KOPT-K1 (cell line): ENCODE data around the gene GPAT3.

Experiments used
- H3K27ac ChIP-seq: fragments of 200-600 bp; sonication (generic); 2 replicates; pipeline ENCODE4 v1.5.1; 2016; ENCODE audit warnings: antibody characterized with exemption, mild to moderate bottlenecking, low read depth, low read length; ENCODE audit not compliant: poor library complexity, severe bottlenecking
- H3K36me3 ChIP-seq: fragments of 200-600 bp; sonication (generic); 2 replicates; pipeline ENCODE4 v1.5.1; 2017; ENCODE audit warnings: antibody characterized with exemption, mild to moderate bottlenecking, low read length, moderate library complexity; ENCODE audit not compliant: insufficient read depth
- H3K9me3 ChIP-seq: fragments of 200-600 bp; sonication (generic); 2 replicates; pipeline ENCODE4 v1.5.1; 2017; ENCODE audit warnings: antibody characterized with exemption, low read length, mild to moderate bottlenecking; ENCODE audit not compliant: insufficient read depth, poor library complexity, severe bottlenecking

GPAT3 gene

DNA sequence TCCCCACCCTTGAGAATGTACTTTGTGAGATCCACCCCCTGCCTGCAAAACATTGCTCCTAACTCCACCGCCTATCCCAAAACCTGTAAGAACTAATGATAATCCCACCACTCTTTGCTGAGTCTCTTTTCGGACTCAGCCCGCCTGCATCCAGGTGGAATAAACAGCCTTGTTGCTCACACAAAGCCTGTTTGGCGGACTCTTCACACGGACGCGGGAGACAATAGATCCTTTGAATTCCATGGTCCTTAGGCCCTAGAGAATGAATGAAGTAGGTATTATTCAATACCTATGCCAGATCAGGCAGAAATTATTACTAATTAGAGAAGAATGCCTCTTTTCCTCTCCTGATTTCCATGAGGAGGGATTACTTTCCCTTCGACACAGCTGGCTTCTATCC, 101.0 kb downstream of the GPAT3 start:
- no peak overlapping the region for H3K27ac ChIP-seq
- no peaks in the 10 kb centered on the region for H3K9me3 ChIP-seq
- no peaks in the 10 kb centered on the region for H3K36me3 ChIP-seq

DNA sequence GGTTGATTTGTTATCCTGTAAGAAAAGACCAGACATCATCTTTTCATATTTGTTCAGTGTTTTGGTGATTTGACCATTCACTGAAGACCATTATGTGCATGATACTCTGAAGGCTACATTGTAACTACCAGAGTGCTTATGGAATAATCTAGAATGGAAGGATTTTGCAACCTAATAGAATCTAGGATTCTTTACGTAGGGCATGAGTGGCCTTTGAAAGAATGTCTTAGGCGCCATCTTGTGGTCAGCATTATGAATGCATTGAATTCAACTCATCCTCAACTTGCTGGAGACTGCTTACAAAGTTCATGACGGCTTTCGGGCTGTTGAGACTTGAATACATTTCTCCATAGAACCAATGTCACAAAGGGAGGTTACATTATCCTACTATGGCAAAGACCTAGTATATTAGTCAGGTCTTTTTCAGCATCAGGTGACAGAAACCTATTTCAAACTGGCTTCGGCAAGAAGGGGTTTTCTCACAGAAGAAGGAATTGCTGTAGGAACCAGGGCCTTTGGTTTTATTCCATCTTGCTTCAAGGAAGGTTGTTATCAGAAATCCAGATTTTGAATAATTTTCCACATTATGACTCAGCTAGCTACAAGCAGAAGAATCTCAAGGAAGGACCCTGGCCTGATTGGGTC, 104.1 kb downstream of the GPAT3 start:
- H3K27ac ChIP-seq, result no peak overlapping the region
- H3K36me3 ChIP-seq, result no peaks in the 10 kb centered on the region
- H3K9me3 ChIP-seq, result no peaks in the 10 kb centered on the region

DNA sequence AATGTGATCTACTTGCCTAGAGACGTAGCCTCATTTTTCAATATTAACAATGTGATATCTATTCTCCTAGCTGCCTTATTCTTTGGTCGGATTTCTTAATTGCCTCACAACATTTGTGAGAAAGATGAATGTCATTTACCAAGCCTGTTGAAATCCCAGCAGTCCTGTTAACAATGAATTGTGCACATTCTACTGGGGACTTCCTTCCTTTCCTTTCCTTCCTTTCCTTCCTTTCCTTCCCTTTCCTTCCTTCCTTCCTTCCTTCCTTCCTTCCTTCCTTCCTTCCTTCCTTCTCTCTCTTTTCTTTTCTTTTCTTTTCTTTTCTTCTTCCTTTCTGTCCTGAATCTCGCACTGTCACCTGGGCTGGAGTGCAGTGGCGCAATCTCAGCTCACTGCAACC, 107.1 kb downstream of the GPAT3 start:
- no peaks in the 10 kb centered on the region for H3K36me3 ChIP-seq
- no peak overlapping the region for H3K27ac ChIP-seq
- no peaks in the 10 kb centered on the region for H3K9me3 ChIP-seq

DNA sequence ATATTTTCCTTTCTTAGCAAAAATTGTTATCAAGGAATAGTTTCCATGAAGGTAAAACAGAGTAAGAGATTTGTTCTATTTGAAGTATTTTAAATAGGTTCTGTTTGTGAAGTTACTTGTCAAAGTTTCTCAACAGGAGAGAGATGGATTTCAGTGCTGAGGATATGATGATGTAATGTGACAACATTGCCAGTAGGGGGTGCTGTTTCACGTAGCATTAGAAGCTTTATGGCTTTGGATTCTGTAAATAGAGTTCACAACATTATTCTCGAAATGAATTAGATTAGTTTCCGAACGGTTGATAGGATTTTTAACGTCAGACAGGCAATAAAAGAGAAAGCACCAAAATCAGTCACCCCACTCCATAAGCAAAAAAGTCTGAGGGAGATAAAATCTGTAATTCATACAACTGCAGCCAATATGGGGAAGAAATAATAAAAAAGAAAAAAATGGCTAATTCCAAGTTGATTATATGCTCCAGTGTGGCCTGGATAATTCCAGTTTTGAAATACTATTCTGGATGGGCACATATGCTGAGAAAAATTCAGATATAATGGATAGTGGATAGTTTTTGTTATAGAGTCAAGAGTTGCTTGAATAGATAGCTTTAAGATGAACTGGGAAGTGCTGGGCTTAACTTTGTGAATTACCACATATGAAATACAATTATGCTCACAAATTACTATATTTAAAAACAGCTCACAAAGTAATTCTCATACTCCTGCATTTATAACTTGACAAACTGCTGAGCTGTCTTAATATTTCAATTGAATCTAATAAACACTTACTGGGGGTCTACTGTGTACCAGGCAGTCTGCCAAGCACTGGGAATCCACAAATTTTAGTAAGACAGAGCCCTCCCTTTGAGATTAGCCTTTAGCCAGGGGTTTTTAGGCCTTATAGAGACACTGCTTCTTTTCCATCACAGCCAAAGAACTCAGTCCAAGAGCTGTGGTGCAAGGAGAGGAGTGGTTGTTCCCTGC, 109.1 kb downstream of the GPAT3 start:
- H3K9me3 ChIP-seq, result no peaks in the 10 kb centered on the region
- H3K36me3 ChIP-seq, result no peaks in the 10 kb centered on the region
- no peak overlapping the region for H3K27ac ChIP-seq

DNA sequence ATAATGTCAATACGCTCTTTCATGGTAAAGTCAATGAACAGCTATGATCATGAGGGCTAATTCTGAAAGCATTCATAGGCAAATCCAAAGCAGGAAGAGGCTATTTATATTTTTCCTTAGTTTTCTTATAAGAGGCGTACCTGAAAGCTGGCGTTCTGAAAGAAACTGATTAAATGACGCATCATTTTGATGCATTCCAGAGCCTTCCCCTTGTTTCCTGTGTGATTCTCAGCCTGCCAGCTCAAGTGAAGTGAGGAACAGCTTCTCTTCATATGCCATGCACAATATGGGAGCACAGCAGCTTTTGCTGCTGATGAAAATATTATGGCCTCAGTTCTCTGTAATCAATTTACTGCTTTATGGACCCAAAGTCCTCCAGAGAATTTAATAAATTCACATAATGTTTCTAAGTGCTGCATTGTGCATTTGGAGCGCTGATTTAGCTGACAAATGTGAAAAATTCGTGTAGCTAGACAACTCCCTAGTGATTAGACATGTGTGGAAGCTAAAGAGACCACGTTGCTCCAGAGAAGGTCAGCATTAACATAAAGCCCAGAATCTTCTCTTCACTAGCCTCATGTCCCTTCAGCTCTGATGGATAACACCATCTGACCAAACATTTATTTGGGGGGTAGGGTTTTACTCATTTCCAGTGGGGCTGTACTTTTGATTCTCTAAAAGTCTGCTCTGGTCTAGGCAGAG, 110.8 kb downstream of the GPAT3 start:
- H3K27ac ChIP-seq, result no peak overlapping the region
- H3K36me3 ChIP-seq, result no peaks in the 10 kb centered on the region
- H3K9me3 ChIP-seq, result no peaks in the 10 kb centered on the region

DNA sequence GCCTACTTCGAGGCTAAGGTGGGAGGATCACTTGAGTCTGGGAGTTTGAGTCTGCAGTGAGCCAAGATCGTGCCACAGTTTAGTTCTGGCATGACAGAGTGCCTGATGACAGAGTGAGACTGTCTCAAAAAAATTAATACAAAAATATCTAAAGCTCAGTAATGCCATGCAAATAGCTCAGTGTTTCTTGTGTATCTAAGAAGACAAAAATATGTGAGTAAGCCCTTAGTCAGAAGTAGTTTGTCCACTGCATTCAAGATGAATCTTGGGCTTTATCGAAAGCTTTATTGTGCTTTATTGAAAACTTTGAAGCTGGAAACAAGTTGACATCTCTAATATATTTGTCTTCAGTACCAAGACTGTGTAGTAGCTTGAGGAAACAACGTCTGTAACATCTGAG, 115.9 kb downstream of the GPAT3 start:
- H3K36me3 ChIP-seq, result no peaks in the 10 kb centered on the region
- H3K27ac ChIP-seq, result no peak overlapping the region
- no peaks in the 10 kb centered on the region for H3K9me3 ChIP-seq
